Epithelial cell of esophagus (primary cell): ENCODE results near the gene ULBP3.

Experiments
- DNase-seq: peaks from one replicate; pipeline ENCODE4 v3.0.0; 2010; ENCODE audit warnings: low read depth
- H3K4me3 ChIP-seq: 2 replicates; pipeline ENCODE4 v1.5.1; 2011; ENCODE audit warnings: mild to moderate bottlenecking, low read length, control low read depth
- CTCF ChIP-seq: IDR thresholded peaks from 2 replicates; pipeline ENCODE4 v1.5.1; 2011; ENCODE audit warnings: low read depth, mild to moderate bottlenecking, low read length, control low read depth, inconsistent platforms; ENCODE audit not compliant: insufficient read depth; ENCODE audit errors: missing control alignments

Gene ULBP3

GRCh38 chr6:150033207-150033771 lies 35.6 kb downstream of the ULBP3 start:
- no peak for DNase-seq
- no peak for TF ChIP-seq CTCF
- H3K4me3 ChIP-seq = no peak overlapping the region

- no peak for DNase-seq
- H3K4me3 ChIP-seq = no peak overlapping the region
- no peak for TF ChIP-seq CTCF
Observed at GRCh38 chr6:150032598-150032997, 36.3 kb downstream of the ULBP3 start.

GRCh38 chr6:150030611-150031010 lies 38.3 kb downstream of the ULBP3 start:
- no peak overlapping the region for H3K4me3 ChIP-seq
- DNase-seq = no peak
- no peak for TF ChIP-seq CTCF

- DNase-seq = no peak
- TF ChIP-seq CTCF = no peak
- no peak overlapping the region for H3K4me3 ChIP-seq
Observed at GRCh38 chr6:150029749-150030148, 39.2 kb downstream of the ULBP3 start.

GRCh38 chr6:150029276-150029675 lies 39.6 kb downstream of the ULBP3 start:
- DNase-seq = no peak
- no peak overlapping the region for H3K4me3 ChIP-seq
- no peak for TF ChIP-seq CTCF

- no peak for DNase-seq
- no peak for TF ChIP-seq CTCF
Observed at GRCh38 chr6:150028799-150029198, 40.1 kb downstream of the ULBP3 start.

GRCh38 chr6:150027806-150028565 lies 40.9 kb downstream of the ULBP3 start:
- no peak for TF ChIP-seq CTCF
- no peak for DNase-seq
- H3K4me3 ChIP-seq = no peak overlapping the region

More at GRCh38 chr6:150028799-150029198, 40.1 kb downstream of the ULBP3 start:
- no peak overlapping the region for H3K4me3 ChIP-seq
